Mucosa of descending colon (tissue), 3 donors: Measurements from ENCODE around the gene HNRNPA3. TPM values are rescaled to one million over a fixed set of nuclear protein-coding genes. Genes with fewer than 3 reads are reported as not detected.
A peak's percentile ranks its signal among the peaks of the same experiment; 100 is the strongest.
"Not testable (repeated sequence)": the region's sequence is repeated elsewhere in the genome, so short reads cannot be mapped to it uniquely, and the experiment has no call there.

ENCODE experiments used
- ATAC-seq: fragments of 200-7000 bp; cut with Tn5 transposase; one replicate; pipeline ENCODE4 v1.9.1; 2020; ENCODE audit warnings: mild to moderate bottlenecking, moderate library complexity
- DNase-seq, 3 donors: peaks; one replicate each; pipeline ENCODE4 v3.0.0-alpha.2; 2020
- H3K36me3 ChIP-seq: fragments of 200-600 bp; one replicate; pipeline ENCODE4 v1.8.0; 2021; ENCODE audit warnings: low read depth, mild to moderate bottlenecking
- H3K4me1 ChIP-seq: fragments of 200-600 bp; one replicate; pipeline ENCODE4 v1.8.0; 2021; ENCODE audit warnings: low read depth, mild to moderate bottlenecking
- H3K4me3 ChIP-seq: fragments of 200-600 bp; one replicate; pipeline ENCODE4 v1.8.0; 2021; ENCODE audit warnings: mild to moderate bottlenecking
- H3K9me3 ChIP-seq: fragments of 200-600 bp; one replicate; pipeline ENCODE4 v1.8.0; 2021; ENCODE audit warnings: mild to moderate bottlenecking
- CTCF ChIP-seq: fragments of 200-600 bp; IDR thresholded peaks from one replicate; pipeline ENCODE4 v1.8.0; 2022; ENCODE audit warnings: antibody characterized with exemption, mild to moderate bottlenecking
- intact Hi-C, 2 donors: fragments of 100-400 bp; cut with DNase I in 1 of 2; cut with micrococcal nuclease in 1 of 2; formaldehyde crosslinking; loops; one replicate each; pipeline versions ENCODE4 v1.11.0 to v1.11.1; 2022; cut with DNase I, micrococcal nuclease
- total RNA-seq, 3 donors: library from RNA; stranded (reverse); fragmentation: NEBNext Ultra II Directional in 2 of 3; extraction: Animal tissue kit (Norgen Biotek cat#: 25700) in 2 of 3; gene quantifications; one replicate each; pipeline versions ENCODE4 v1.2.1 to v1.2.4, GENCODE V29; 2021 to 2023
- donor health status: DM: no; HTN: no; CAD: no; lungs with moderate emphysema.
- donor health status: DM: no; HTN: no; CAD: no.
- donor health status: DM: no; HTN: yes; CAD: no.

HNRNPA3 gene
- total RNA-seq, 3 donors from 2014 or later, result 133 to 169 (median 151) TPM

DNA sequence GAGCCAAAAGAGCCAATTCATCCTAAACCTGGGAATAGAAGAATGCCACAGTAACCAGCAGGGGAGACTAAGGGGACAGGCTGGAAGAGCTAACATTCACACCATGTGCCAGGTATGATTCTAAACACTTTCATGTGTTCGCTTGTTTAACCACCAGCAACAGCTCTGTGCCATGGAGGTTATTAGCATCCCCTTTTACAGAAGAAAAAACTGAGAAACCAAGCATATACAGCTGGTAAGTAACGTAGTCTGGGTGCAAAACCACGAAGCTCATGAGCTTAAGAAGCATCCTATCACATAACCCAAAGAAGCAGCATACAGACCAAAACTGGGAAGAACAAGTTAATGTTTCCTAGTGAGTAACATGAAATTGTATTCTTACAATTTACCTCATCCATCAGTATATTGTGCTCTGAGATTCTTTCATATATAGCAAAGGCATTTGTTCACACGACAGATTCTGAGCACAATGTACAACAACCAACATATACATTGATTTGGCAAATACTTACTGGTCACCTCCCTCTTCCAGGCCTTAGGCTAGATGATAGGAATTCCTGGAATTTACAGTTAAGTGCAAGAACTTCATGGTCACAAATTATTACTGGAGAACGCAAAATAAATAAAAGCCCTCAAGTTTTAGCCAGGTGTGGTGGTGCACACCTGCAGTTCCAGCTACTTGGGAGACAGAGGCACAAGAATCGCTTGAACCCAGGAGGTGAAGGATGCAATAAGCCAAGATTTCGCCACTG, 36.5 kb upstream of the HNRNPA3 start:
- TF ChIP-seq CTCF, result no peak
- no peak overlapping the region for H3K4me3 ChIP-seq
- H3K4me1 ChIP-seq, result no peaks in the 10 kb centered on the region
- intact Hi-C loops, result no loop called here
- H3K9me3 ChIP-seq, result no peaks in the 10 kb centered on the region
- no peak for ATAC-seq
- H3K36me3 ChIP-seq, result no peaks in the 10 kb centered on the region
- DNase-seq, result no peak

DNA sequence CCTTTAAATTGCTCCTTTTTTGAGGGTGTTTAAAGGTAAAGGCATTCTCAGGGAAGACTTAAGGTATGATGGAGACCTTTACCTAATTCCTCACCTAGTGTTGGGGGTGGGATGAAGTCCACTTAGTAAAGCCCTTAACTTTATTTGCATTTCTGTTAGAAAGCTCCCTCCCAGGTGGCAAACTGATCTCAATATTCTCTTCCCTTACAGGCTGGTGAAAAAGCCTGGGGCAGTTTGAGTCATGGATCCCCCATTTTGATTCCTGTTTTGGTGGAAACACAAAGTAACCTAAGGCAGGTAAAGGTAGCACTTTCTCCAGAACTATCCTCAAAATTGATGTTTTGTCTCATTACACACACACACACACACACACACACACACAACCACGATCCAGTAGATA, 33.8 kb upstream of the HNRNPA3 start:
- DNase-seq (no peak), ATAC-seq (no peak)
- Histone ChIP-seq H3K4me3 (no peak overlapping the region), H3K9me3 (no peaks in the 10 kb centered on the region), H3K36me3 (no peaks in the 10 kb centered on the region), H3K4me1 (no peaks in the 10 kb centered on the region)
- no peak for TF ChIP-seq CTCF
- intact Hi-C loops, result no loop called here

- DNase-seq (no peak), ATAC-seq (no peak)
- Histone ChIP-seq H3K36me3 (no peaks in the 10 kb centered on the region), H3K9me3 (no peaks in the 10 kb centered on the region), H3K4me1 (no peaks in the 10 kb centered on the region), H3K4me3 (no peak overlapping the region)
- no peak for TF ChIP-seq CTCF
- intact Hi-C loops, result no loop called here
Observed at GRCh38 chr2:177179227-177179626, 33.4 kb upstream of the HNRNPA3 start.

DNA sequence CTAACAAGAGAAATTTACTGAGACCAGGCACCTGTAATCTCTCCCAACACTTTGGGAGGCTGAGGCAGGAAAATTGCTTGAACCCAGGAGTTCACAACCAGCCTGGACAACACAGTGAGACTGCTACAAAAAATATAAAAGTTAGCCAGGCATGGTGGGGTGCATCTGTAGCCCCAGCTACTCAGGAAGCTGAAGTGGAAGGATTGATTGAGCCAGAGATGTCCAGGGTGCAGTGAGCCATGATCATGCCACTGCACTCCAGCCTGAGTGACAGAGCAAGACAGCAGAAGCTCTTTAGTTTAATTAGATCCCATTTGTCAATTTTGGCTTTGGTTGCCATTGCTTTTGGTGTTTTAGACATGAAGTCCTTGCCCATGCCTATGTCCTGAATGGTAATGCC, 32.9 kb upstream of the HNRNPA3 start:
- ATAC-seq, H3K4me1 ChIP-seq, H3K9me3 ChIP-seq, H3K4me3 ChIP-seq, intact Hi-C loops, DNase-seq, H3K36me3 ChIP-seq: not testable (repeated sequence)

GRCh38 chr2:177180269-177181000, 32.2 kb upstream of the HNRNPA3 start:
- no peak for TF ChIP-seq CTCF
- Histone ChIP-seq H3K9me3 (no peaks in the 10 kb centered on the region), H3K4me1 (no peaks in the 10 kb centered on the region), H3K4me3 (no peak overlapping the region), H3K36me3 (no peaks in the 10 kb centered on the region)
- intact Hi-C loops, result no loop called here
- ATAC-seq (no peak), DNase-seq (no peak)

GRCh38 chr2:177183860-177184259, 28.7 kb upstream of the HNRNPA3 start:
- TF ChIP-seq CTCF, result no peak
- intact Hi-C loops, result no loop called here
- no peaks in the 10 kb centered on the region for H3K9me3 ChIP-seq
- no peaks in the 10 kb centered on the region for H3K36me3 ChIP-seq
- peaks cover 10% of the 10 kb centered on the region for H3K4me1 ChIP-seq
- H3K4me3 ChIP-seq, result no peak overlapping the region
- peak; percentile 37 for ATAC-seq
- no peak for DNase-seq
